Measurements from ENCODE around the gene PEX1.
"Not testable (repeated sequence)": the region's sequence is repeated elsewhere in the genome, so short reads cannot be mapped to it uniquely, and the experiment has no call there.

The PEX1 gene

GRCh38 chr7:92456236-92456635, 72.1 kb downstream of the PEX1 start:
- DNase-seq, result no peak

- DNase-seq, result no peak
Measured at GRCh38 chr7:92451645-92452044, 76.7 kb downstream of the PEX1 start.

- peak; percentile 45 to 72 for DNase-seq
Measured at GRCh38 chr7:92448205-92448747, 80.0 kb downstream of the PEX1 start.

GRCh38 chr7:92447345-92448204, 80.7 kb downstream of the PEX1 start, which contains the start of gene GATAD1:
TSS of gene GATAD1 (plus strand) at chr7:92447482. CDS start at chr7:92447730, 248 bp downstream.
- peak; percentile 96 for DNase-seq

GRCh38 chr7:92446869-92447344, 81.4 kb downstream of the PEX1 start:
- no peak for DNase-seq

GRCh38 chr7:92442720-92443119, 85.6 kb downstream of the PEX1 start:
- DNase-seq, result not testable (repeated sequence)

GRCh38 chr7:92437956-92438491, 90.3 kb downstream of the PEX1 start:
- DNase-seq, result no peak

Measured in NCI-H2081 (cell line).